K562 (cell line): Measurements from ENCODE around the gene TAF10. TPM values are rescaled to one million over a fixed set of nuclear protein-coding genes. Genes with fewer than 3 reads are reported as not detected.
A peak's percentile ranks its signal among the peaks of the same experiment; 100 is the strongest.

Experiments used
- CTCF ChIP-seq, 3 experiments: IDR thresholded peaks in 2 of 3; conservative IDR thresholded peaks in 1 of 3; 2 replicates each; pipeline ENCODE4 v1.5.1; 2011 to 2012; ENCODE audit warnings: low read length in 3 of 3, mild to moderate bottlenecking in 3 of 3, control low read depth in 2 of 3, improper control_type of control experiment in 1 of 3, inconsistent platforms in 1 of 3, low read depth in 1 of 3, mixed read lengths in 1 of 3, moderate library complexity in 1 of 3; ENCODE audit not compliant: insufficient read depth in 2 of 3
- ETS2 ChIP-seq: IDR thresholded peaks from 2 replicates; pipeline ENCODE4 v1.6.1; 2016; ENCODE audit warnings: borderline replicate concordance, missing genetic modification characterization, mild to moderate bottlenecking, moderate library complexity, missing compliant biosample characterization; ENCODE audit not compliant: poor library complexity, severe bottlenecking
- MAX ChIP-seq: sonication (generic); formaldehyde crosslinking; IDR thresholded peaks from 2 replicates; pipeline ENCODE4 v1.9.0; 2022; ENCODE audit warnings: mild to moderate bottlenecking, missing genetic modification reagents
- STAT5A ChIP-seq: IDR thresholded peaks from 2 replicates; pipeline ENCODE4 v1.6.1; 2012; ENCODE audit warnings: low read length, inconsistent platforms, borderline replicate concordance
- THRAP3 ChIP-seq: fragments of 450-650 bp; IDR thresholded peaks from 2 replicates; pipeline ENCODE4 v1.6.1; 2016; ENCODE audit warnings: mild to moderate bottlenecking, inconsistent platforms, borderline replicate concordance
- TSHZ1 ChIP-seq: fragments of 250-450 bp; sonication (Bioruptor Pico); IDR thresholded peaks from 2 replicates; pipeline ENCODE4 v1.4.0; 2020; ENCODE audit warnings: mild to moderate bottlenecking, moderate library complexity
- ZFP91 ChIP-seq: sonication (generic); formaldehyde crosslinking; IDR thresholded peaks from 2 replicates; pipeline ENCODE4 v1.8.0; 2022; ENCODE audit warnings: mild to moderate bottlenecking, missing genetic modification reagents
- ZNF318 ChIP-seq, 2 experiments: fragments of 450-650 bp; IDR thresholded peaks; 2 replicates each; pipeline ENCODE4 v1.6.1; 2016; ENCODE audit warnings: mild to moderate bottlenecking in 2 of 2, borderline replicate concordance in 1 of 2, low read depth in 1 of 2, moderate library complexity in 1 of 2
- polyA plus RNA-seq, 8 experiments: library from polyadenylated mRNA; depleted of rRNA in 4 of 8; stranded (reverse) in 5 of 8; unstranded in 3 of 8; fragments of >200 nt; fragmentation: Nextera tagmentation in 2 of 8; fragmentation: Illumina TruSeq in 1 of 8; extraction: Ambion mirVana in 2 of 8; extraction: Trizol in 1 of 8; gene quantifications; 2 replicates each; pipeline versions ENCODE4 v1.2.1 to v1.2.3, GENCODE V29; 2011 to 2014; ENCODE audit warnings: inconsistent platforms in 1 of 8, missing spikeins in 1 of 8
- total RNA-seq, 7 experiments: library from RNA; depleted of rRNA in 6 of 7; stranded (reverse); fragments of >200 nt in 6 of 7; fragmentation: Illumina TruSeq in 2 of 7; extraction: Trizol in 2 of 7; gene quantifications; 2 replicates each; pipeline versions ENCODE4 v1.2.1 to v1.2.3, GENCODE V29; 2011 to 2021; ENCODE audit warnings: low replicate concordance in 1 of 7

Gene TAF10
- total and polyA plus RNA-seq, 9 of the 15 experiments (the other 6 are each of a cell fraction or from before 2014, with no cell fraction given), result 19.5 to 197 (median 121) TPM

GRCh38 chr11:6612213-6613041, at the start of gene TAF10 (continued):
- TF ChIP-seq ZNF318 (IDR thresholded peaks at IDR 0.05; ENCODE audit: borderline replicate concordance in 1 of 2, low read depth in 1 of 2), result no peak
- TF ChIP-seq MAX, result peak; percentile 83
- TF ChIP-seq TSHZ1 (CRISPR knock-in tag), result no peak
- TF ChIP-seq ZFP91, result peak; percentile 24; the same call in 1 of the 2 replicates
- TF ChIP-seq ETS2 (tag), result no peak
- TF ChIP-seq THRAP3, result no peak
- TF ChIP-seq STAT5A, result no peak
- TF ChIP-seq CTCF (IDR thresholded peaks at IDR 0.05 in 2 of 3, conservative IDR thresholded peaks at IDR 0.05 in 1 of 3; ENCODE audit: insufficient read depth in 2 of 3, low read depth in 1 of 3, low read length in 3 of 3), result peak; percentile 53 to 70 (median 59); a peak in 5 of 6 replicates
